HG02884 (cell line): ENCODE data around the gene DDN.

Experiments
- ATAC-seq: cut with Tn5 transposase; IDR thresholded peaks from one replicate; pipeline ENCODE4 v1.9.1; 2021; ENCODE audit warnings: mild to moderate bottlenecking, moderate library complexity; ENCODE audit not compliant: unreplicated experiment

Gene DDN

DNA sequence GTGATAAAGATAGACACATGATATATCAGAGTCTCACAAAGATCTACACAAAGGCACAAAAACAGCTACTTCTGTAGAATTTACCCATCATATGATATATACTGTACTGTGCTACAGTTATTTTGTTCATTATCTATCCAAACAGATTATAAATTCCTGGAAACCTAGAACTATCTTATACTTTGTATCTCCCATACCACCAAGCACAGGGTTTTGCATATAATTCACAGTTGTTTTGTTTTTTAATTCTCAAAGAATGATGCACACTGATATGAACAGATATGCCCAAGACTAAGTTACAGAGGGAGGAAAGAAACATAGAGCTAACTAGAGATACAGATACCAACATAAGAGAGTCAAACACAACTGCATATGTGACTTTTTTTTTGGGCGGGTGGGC is 16.0 kb upstream of the DDN start:
- ATAC-seq, result no peak

- ATAC-seq, result no peak
Measured at GRCh38 chr12:49014547-49014946, 15.4 kb upstream of the DDN start.

DNA sequence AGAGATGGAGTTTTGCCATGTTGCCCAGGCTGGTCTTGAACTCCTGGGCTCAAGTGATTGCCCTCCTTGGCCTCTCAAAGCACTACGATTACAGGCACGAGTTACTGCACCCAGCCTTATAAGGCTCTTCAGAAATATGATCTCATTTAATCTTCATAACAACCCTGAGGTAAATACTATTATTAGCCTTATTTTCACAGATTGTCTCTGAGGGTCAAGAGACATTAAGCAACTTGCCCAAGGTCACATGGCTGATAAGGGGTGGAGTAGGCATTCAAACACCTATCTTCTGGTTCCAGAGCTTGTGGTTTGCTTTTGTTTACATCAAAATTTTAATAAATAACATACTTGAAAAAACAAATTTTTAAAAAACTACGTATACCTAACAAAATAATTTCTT is 14.3 kb upstream of the DDN start:
- no peak for ATAC-seq

GRCh38 chr12:49012739-49013138 is 13.6 kb upstream of the DDN start:
- ATAC-seq, result no peak

DNA sequence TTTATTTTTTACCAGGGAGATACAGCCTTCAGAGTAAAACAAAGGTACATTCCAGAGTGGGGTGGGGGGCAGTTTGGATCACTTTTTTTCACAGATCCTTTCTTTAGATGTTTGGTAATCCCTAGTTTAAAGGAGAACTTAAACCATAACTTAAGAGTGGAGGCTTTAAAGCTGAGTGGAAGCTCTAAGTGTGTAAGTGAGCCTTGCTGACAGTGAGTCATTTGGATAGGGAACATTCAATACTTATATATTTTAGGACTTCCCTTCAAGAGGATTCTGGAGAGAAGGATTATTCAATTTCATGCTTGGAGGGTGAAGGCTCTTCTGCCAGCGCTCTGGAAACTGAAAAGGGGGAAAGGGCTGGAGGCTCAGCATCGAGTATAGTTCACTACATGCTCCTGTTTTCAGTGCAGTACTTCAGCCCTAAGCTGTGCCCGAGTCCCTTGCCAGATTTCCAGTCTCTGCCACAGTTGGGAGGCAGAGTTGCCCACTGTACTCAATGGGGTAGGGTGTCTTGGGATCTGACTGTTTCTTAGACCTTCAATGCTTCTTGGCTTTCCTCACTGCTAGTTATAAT is 11.0 kb upstream of the DDN start:
- ATAC-seq, result no peak

DNA sequence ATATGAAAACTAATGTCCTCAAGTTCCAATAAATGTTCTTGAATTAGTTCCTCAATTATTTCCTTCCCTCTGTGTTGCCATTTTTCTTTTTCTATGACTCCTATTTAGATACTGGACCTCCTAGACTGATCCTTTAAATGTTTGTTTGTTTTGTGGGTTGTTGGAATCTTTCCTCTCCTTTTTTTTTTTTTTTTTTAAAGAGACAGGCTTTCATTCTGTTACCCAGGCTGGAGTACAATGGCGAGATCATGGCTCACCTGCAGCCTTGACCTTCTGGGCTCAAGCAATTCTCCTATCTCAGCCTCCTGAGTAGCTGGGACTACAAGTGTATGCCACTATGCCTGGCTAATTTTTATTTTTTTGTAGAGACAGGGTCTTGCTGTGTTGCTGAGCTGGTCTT is 9.8 kb upstream of the DDN start:
- ATAC-seq, result no peak

- ATAC-seq, result no peak
Measured at GRCh38 chr12:49000346-49000745, 1.2 kb upstream of the DDN start.

DNA sequence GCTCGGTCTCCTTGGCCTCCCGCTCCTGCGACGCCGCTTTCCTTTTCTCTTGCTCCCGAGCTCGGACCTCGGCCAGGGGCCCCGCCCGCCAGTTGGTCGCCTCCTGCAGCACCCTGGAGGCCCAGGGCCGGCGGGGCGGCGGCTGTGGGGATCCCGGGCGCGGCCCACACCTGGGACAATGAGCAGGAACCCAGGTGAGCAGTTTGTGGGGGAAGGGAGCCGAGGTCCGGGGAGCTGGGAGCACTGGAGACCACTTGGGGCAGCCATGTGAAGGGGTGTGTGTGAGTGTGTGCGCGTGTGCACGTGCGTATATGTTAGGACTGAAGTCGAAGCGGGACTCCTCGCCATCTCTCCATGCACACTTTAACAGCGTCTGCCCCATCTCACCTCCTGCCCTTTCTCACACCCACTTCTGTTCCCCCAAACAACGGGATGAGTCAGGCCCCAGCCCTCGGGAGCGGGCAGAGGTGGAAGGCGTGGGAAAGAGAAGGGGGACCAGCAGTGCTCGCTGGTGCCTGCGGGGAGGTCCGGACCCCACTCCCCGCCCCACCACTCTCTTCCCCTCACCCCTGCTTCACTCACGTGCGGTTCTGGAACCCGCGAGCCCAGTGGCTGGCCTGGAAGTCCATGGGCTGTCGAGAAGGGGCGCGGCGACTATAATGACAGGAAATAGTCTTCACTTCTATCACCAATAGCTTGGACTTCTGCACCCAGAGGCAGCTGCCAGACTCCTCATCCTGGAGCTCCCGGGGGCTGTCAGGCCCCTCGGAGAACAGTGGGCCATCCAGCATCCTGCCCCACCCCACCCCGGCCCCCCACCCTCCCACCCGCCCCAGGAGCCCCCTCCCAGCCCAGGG is 450 bp downstream of the DDN start:
- no peak for ATAC-seq

DNA sequence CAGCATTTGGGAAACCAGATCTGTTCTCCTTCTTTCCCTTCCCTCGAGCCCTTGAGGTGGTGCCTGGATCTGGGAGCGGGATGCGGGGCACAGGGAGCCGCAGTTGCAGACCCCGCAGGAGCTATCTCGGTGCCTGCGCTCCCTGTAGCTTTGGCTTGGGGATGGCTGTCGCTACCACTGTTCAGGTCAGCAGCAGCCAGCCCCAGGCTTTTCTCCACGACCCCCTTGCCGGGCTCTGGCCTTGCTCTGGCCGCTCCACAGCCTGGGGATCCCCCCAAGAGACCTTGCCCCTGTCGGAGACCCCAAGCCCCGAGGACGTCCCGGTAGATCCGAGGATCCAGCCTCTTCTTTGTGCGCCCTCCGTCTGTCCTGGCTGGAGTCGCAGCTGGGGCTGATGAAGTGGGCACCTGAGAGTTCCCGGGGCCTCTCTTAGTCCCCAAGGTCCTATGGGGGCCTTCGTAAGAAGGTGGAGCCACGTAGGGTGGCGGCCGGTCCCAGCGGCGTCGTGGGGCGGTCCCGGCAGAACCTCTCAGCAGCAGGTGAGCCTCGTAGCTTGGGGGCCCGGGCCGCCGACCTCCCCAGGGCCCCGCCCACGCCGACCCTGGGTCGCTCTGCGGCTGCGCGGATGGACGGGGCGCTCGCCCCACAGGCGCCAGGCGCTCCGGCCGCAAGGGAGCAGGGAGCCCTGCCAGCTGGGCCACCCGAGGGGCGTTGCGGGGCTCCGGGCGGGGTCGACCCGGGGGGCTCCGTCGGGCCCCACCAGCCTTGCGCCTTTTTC is 1.3 kb downstream of the DDN start:
- ATAC-seq, result no peak

GRCh38 chr12:48996794-48997718 is 2.1 kb downstream of the DDN start:
- no peak for ATAC-seq

- no peak for ATAC-seq
Measured at GRCh38 chr12:48995086-48995879, 3.9 kb downstream of the DDN start.

DNA sequence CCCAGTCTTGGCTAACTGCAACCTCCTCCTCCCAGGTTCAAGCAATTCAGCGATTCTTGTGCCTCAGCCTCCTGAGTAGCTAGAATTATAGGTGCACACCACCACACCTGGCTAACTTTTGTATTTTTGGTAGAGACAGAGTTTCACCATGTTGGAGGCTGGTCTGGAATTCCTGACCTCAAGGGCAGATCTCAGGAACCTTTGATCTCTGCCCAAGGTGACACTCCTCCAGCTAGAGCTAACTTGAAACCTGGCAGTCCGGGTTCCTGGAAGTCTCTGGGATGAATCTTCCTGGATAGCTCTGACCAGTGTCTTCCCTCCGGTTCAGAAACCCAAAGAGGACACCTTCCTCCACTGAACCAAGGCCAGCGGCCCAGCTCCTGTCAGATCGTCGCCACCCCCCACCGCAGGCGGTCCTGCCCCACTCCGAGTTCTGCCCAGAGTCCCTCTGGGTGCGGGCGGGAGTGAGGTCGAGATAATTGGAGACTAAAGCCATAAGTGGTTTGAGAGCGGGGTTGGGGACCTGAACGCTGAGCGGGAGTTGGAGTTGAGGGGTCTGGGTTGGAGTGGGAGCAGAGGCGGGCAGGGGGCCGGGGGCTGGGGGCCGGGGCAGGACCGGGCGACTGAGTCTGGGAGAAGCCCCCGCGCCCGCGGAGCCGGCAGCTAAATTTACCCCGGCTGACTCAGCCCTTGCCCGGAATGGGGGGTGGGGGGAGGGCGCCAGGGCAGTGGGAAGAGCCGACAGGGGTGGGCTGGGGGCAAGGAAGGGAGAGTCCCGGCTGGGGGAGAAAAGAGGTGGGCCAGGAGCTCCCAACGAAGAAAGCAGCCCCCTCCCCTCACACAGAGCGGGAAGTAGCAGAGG is 4.7 kb downstream of the DDN start:
- no peak for ATAC-seq

GRCh38 chr12:48993787-48994186 is 5.4 kb downstream of the DDN start:
- no peak for ATAC-seq

DNA sequence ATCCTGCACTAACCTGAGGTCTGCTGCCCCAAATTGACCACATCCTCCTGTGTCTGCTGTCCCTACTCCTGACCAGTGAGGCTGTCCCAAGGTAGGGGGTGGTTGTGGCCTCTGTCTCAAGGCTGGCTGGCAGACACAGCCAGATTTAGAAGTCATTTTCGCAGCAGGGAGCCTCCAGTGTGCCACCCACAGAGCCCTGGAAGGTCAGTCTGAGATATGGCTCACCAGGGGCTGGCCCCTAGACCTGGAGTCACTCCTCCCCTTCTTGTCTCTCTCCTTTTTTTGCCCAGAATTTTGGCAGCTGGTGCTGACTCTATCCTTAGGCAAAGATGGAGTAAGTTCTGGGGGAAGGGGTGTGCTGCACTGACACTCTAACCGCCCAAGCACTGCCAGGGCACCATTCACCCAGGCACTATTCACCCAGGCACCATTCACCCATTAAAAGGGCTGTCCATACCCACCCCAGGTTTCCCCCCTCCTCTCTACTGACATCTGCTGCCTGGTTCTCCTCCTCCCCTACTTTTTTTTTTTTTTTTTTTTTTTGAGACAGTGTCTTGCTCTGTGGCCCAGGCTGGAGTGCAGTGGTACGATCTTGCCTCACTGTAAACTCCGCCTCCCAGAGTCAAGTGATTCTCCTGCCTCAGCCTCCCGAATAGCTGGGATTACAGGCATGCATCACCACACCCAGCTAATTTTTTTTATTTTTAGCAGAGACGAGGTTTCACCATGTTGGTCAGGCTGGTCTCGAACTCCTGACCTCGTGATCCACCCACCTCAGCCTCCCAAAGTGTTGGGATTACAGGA is 7.7 kb downstream of the DDN start:
- ATAC-seq, result no peak

- no peak for ATAC-seq
Measured at GRCh38 chr12:48990552-48990951, 8.6 kb downstream of the DDN start.

GRCh38 chr12:48988030-48988649 is 11.0 kb downstream of the DDN start:
- ATAC-seq, result no peak

- ATAC-seq, result no peak
Measured at GRCh38 chr12:48986720-48987291, 12.4 kb downstream of the DDN start.
